OCI-LY7 (cell line): ENCODE measurements around the gene KDM6B. TPM values are rescaled to one million over a fixed set of nuclear protein-coding genes. Genes with fewer than 3 reads are reported as not detected.
A peak's percentile ranks its signal among the peaks of the same experiment; 100 is the strongest.

ENCODE experiments used
- BruUV-seq: library from RNA; stranded (reverse); fragments of 400-500 nt; replicated peaks from 2 replicates; lab custom pipeline; 2021; lab: Mats Ljungman, UMichigan
- CTCF ChIA-PET: fragments of 300-600 bp; sonication (Branson Sonifier 250); formaldehyde crosslinking; loops from one replicate; lab custom pipeline; 2022; ENCODE audit warnings: antibody characterized with exemption; ENCODE audit not compliant: unreplicated experiment; lab: Charles Lee
- POLR2A ChIA-PET: fragments of 300-600 bp; sonication (Branson Sonifier 250); formaldehyde crosslinking; loops from one replicate; lab custom pipeline; 2022; ENCODE audit warnings: antibody characterized with exemption; lab: Charles Lee
- DNase-seq: peaks from one replicate; pipeline ENCODE4 v3.0.0-alpha.2; 2015; ENCODE audit warnings: low spot score
- H2AFZ ChIP-seq: fragments of 200-600 bp; sonication (generic), shearing (Covaris generic); 2 replicates; pipeline ENCODE4 v1.6.1; 2014; ENCODE audit warnings: mild to moderate bottlenecking, antibody characterized with exemption, low read length, moderate library complexity
- H3K27ac ChIP-seq: fragments of 200-600 bp; sonication (generic); 2 replicates; pipeline ENCODE4 v1.5.1; 2014; ENCODE audit warnings: mixed run types, low read depth, mild to moderate bottlenecking, moderate library complexity, low read length, inconsistent platforms; ENCODE audit not compliant: poor library complexity, severe bottlenecking
- H3K36me3 ChIP-seq: fragments of 200-600 bp; sonication (generic); 2 replicates; pipeline ENCODE4 v1.6.1; 2014; ENCODE audit warnings: mild to moderate bottlenecking, antibody characterized with exemption, low read length, moderate library complexity, mixed read lengths; ENCODE audit not compliant: insufficient read depth
- H3K4me1 ChIP-seq: fragments of 200-600 bp; sonication (generic); 2 replicates; pipeline ENCODE4 v1.5.1; 2014; ENCODE audit warnings: mild to moderate bottlenecking, low read length; ENCODE audit not compliant: insufficient read depth, poor library complexity, severe bottlenecking
- H3K4me2 ChIP-seq: fragments of 200-600 bp; sonication (generic); 2 replicates; pipeline ENCODE4 v1.6.1; 2014; ENCODE audit warnings: mild to moderate bottlenecking, low read length
- H3K4me3 ChIP-seq: fragments of 200-600 bp; sonication (generic); 2 replicates; pipeline ENCODE4 v1.5.1; 2014; ENCODE audit warnings: mild to moderate bottlenecking, low read depth, low read length; ENCODE audit not compliant: poor library complexity, severe bottlenecking
- H3K79me2 ChIP-seq: fragments of 200-600 bp; sonication (generic); 2 replicates; pipeline ENCODE4 v1.6.1; 2016; ENCODE audit warnings: low read depth, mild to moderate bottlenecking, low read length, moderate library complexity, mixed read lengths; ENCODE audit not compliant: insufficient read depth
- H3K9me2 ChIP-seq: fragments of 200-600 bp; sonication (generic); 2 replicates; pipeline ENCODE4 v1.6.1; 2016; ENCODE audit warnings: mild to moderate bottlenecking, low read length, mixed read lengths; ENCODE audit not compliant: insufficient read depth
- H3K9me3 ChIP-seq: fragments of 200-600 bp; sonication (generic); 2 replicates; pipeline ENCODE4 v1.6.1; 2014; ENCODE audit warnings: mild to moderate bottlenecking, mixed run types, low read length, mixed read lengths
- H4K20me1 ChIP-seq: fragments of 200-600 bp; sonication (generic); 2 replicates; pipeline ENCODE4 v1.6.1; 2014; ENCODE audit warnings: mild to moderate bottlenecking, antibody characterized with exemption, low read length, moderate library complexity, mixed read lengths; ENCODE audit not compliant: insufficient read depth
- CTCF ChIP-seq: fragments of 200-600 bp; sonication (generic); conservative IDR thresholded peaks from 2 replicates; pipeline ENCODE4 v1.5.1; 2014; ENCODE audit warnings: mild to moderate bottlenecking, antibody characterized with exemption, low read length, moderate library complexity, mixed read lengths
- EZH2phosphoT487 ChIP-seq: fragments of 200-600 bp; sonication (generic); IDR thresholded peaks from 2 replicates; pipeline ENCODE4 v1.6.1; 2018; ENCODE audit warnings: low read depth, borderline replicate concordance, mild to moderate bottlenecking, mixed run types, antibody characterized with exemption, low read length, moderate library complexity, mixed read lengths
- intact Hi-C: fragments of 100-400 bp; cut with micrococcal nuclease; formaldehyde crosslinking; loops from one replicate; pipeline ENCODE4 v1.10.0; 2022; ENCODE audit not compliant: unreplicated experiment
- total RNA-seq, 2 experiments: library from RNA; depleted of rRNA in 1 of 2; stranded (reverse); fragments of >200 nt in 1 of 2; shearing (Covaris generic) in 1 of 2; gene quantifications; 2 replicates each; pipeline ENCODE4 v1.2.3, GENCODE V29; 2014 to 2022

Gene KDM6B
- total RNA-seq, 2 experiments from 2014 or later = 10.0 to 62.9 TPM

DNA sequence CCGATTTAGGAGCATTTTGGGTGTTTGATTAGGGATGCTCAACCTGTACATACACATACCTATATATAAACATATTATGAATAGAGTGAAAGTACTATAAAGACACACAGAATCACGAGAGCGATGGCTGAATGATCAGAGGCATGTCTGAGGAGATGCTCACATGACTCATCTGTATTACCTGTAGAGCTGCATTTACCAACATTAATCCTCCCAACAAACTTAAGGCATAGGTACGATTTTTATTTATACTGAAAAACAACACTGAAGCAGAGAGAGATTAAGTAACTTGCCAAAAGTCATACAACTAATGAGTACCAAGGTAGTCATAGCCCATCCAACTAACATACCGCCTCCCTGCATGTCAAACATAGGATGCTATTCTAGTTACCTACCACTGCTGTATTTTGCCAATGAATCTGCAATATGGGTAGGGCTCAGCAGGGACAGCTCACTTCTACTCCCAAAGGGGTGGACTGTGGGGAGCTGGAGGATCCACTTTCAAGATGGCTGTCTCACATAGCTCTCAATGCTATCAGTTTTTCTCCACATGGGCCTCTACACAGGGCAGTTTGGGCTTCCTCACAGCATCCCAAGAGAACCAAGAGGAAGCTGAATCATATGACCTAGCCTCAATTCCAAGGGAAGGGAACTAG, 31.1 kb downstream of the KDM6B start:
- no peak overlapping the region for H3K4me3 ChIP-seq
- no peak overlapping the region for H3K27ac ChIP-seq
- peak; percentile 16 for DNase-seq
- BruUV-seq = no TSS peak
- H3K9me3 ChIP-seq = no peaks in the 10 kb centered on the region
- no peaks in the 10 kb centered on the region; the same call in 1 of the 2 replicates for H4K20me1 ChIP-seq
- TF ChIP-seq CTCF (no peak), EZH2phosphoT487 (no peak)
- CTCF ChIA-PET = no interaction called here
- peaks cover 94% of the 10 kb centered on the region for H3K36me3 ChIP-seq
- intact Hi-C loops = no loop called here
- H2AFZ ChIP-seq = no peak overlapping the region
- no peak overlapping the region for H3K4me2 ChIP-seq
- peaks cover 40% of the 10 kb centered on the region for H3K79me2 ChIP-seq
- H3K4me1 ChIP-seq = peaks cover 33% of the 10 kb centered on the region
- POLR2A ChIA-PET = interaction anchor here (0.6 to 1.7 kb wide), 3 partner anchors 12 to 121 kb away, joined by 3 to 4 read pairs (median 3); no protein-coding TSS in a partner anchor
- H3K9me2 ChIP-seq = no peaks in the 10 kb centered on the region

DNA sequence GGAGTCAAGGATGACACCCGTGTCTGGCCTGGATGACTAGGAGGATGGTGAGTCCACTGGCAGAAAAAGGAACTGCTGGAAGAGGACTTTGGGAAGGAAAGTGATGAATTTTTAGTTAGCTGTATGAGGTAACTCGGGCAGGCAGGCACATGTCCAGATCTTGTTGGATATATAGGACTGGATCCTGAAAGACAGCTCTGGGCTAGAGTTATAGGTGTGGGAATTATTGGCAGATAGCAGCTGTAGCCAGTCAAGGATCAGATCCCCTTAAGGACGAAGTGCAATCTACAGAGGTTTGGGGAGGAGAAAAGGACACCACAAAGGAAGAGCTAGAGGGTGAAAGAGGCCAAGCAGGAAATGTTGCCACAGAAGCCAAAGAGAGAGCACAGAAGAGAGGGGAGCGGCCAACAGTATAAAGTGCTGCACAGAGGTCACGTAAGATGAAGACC, 33.9 kb downstream of the KDM6B start:
- no peak for TF ChIP-seq CTCF
- TF ChIP-seq EZH2phosphoT487 = no peak
- no peaks in the 10 kb centered on the region for H4K20me1 ChIP-seq
- no peak overlapping the region for H3K27ac ChIP-seq
- no peak overlapping the region for H3K4me2 ChIP-seq
- no peak overlapping the region for H3K4me3 ChIP-seq
- H3K79me2 ChIP-seq = peaks cover 13% of the 10 kb centered on the region; the same call in 1 of the 2 replicates
- ChIA-PET CTCF (interaction anchor here (0.5 kb wide), 1 partner anchor 654 kb away, joined by 4 read pairs; no protein-coding TSS in a partner anchor), POLR2A (interaction anchor here (1.5 kb wide), 1 partner anchor 45 kb away, joined by 4 read pairs; no protein-coding TSS in a partner anchor)
- no peaks in the 10 kb centered on the region for H3K9me3 ChIP-seq
- intact Hi-C loops = no loop called here
- BruUV-seq = no TSS peak
- peaks cover 13% of the 10 kb centered on the region for H3K4me1 ChIP-seq
- no peaks in the 10 kb centered on the region for H3K9me2 ChIP-seq
- H3K36me3 ChIP-seq = peaks cover 95% of the 10 kb centered on the region
- H2AFZ ChIP-seq = no peak overlapping the region
- DNase-seq = no peak

DNA sequence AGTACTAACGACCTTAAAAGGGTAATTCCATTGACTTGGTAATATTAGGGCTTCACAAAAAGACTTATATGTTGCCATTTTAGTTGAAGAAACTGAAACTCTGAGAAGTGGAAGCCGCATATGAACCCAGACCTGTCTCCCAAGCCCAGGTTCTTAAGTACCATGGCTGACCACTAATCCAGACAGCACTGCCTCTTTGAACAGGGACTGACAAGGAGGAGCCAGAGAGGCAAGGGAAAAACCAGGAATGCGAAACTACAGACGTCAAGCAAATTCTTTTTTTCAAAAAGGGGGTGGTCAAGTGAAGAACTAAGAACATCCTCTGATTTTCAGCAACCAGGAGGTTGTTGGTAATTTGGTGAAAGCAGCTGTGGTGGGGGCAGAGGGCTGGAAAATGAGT, 39.0 kb downstream of the KDM6B start:
- peaks cover 29% of the 10 kb centered on the region; the same call in 1 of the 2 replicates for H3K79me2 ChIP-seq
- no peak overlapping the region for H3K4me3 ChIP-seq
- no peak overlapping the region for H2AFZ ChIP-seq
- no peak overlapping the region for H3K27ac ChIP-seq
- H3K9me3 ChIP-seq = no peaks in the 10 kb centered on the region
- no peaks in the 10 kb centered on the region for H3K9me2 ChIP-seq
- no TSS peak for BruUV-seq
- ChIA-PET CTCF (no interaction called here), POLR2A (no interaction called here)
- TF ChIP-seq EZH2phosphoT487 (no peak), CTCF (no peak)
- peaks cover 93% of the 10 kb centered on the region for H3K36me3 ChIP-seq
- no peak overlapping the region for H3K4me2 ChIP-seq
- no peak for DNase-seq
- no peaks in the 10 kb centered on the region; the same call in 1 of the 2 replicates for H4K20me1 ChIP-seq
- peaks cover 9% of the 10 kb centered on the region for H3K4me1 ChIP-seq
- intact Hi-C loops = no loop called here
